Measurements from ENCODE around the gene LASP1.

LASP1 gene

DNA sequence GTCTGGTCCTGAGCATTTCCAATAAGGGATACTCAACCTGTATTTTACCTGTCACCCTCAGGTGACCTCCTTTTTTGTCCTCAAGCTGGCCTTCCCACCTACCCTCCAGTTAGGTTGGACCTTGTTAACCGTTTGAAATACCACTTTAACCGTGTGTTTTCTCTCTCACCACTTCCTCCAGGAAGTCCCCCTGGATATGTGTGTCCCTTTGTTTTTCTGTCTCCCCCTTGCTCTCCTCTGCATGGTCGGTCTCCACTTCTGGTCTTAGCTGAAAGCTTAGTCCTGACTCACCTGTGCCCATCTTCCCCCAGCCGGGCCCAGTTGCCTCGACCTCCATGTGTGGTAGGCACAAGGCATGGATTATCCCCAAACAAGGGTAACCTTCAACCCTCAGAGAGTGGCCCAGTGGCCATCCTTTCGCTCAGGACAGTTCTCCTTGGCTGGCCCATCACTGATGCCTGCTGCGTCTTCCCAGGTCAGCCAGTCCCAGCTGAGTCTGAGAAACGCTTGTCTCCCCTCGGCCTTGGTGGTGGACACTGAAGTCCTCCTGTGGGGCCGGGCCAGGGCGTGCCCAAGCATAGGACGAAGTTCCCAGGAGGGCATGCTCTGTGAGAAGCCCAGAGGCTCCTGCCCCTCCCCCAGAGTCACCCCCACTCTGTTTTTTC, 20.0 kb downstream of the LASP1 start:
- no peak for DNase-seq

DNA sequence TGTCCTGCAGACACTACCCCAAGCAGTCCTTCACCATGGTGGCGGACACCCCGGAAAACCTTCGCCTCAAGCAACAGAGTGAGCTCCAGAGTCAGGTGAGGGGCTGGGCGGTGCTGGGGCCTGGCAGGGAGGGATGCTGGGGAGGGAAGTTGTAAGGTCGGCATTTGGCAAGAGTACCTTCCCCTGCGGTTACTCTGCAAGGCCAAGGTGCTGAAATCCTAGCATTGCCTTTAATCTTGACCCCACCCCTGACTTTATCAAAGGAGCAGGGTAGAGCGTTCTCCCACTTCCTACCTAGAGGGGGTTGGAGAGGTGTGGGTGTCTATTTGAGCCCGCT, 20.5 kb downstream of the LASP1 start:
- no peak for DNase-seq

GRCh38 chr17:38891441-38891840, 21.6 kb downstream of the LASP1 start:
- DNase-seq: no peak

GRCh38 chr17:38892083-38892482, 22.2 kb downstream of the LASP1 start:
- DNase-seq: no peak

DNA sequence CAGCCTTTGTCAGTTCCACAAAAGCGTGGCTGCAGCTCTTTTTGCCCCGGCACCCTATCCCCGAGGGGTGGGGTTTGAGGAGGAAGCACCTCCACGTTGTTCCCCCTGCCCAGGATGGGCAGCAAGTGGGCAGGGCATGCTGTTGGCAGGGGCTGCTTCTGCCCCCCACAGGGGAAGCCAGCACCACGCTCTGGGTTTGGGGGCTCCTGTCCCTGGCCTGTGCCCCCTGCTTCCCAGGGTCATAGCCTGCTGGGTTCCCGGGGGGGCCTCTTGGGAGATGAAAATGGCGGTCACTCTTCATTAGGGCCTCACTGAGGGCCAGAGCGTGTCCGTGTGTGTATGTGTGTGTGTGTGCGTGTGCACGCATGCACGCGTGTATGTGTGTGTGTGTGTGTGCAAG, 22.8 kb downstream of the LASP1 start:
- DNase-seq: no peak

DNA sequence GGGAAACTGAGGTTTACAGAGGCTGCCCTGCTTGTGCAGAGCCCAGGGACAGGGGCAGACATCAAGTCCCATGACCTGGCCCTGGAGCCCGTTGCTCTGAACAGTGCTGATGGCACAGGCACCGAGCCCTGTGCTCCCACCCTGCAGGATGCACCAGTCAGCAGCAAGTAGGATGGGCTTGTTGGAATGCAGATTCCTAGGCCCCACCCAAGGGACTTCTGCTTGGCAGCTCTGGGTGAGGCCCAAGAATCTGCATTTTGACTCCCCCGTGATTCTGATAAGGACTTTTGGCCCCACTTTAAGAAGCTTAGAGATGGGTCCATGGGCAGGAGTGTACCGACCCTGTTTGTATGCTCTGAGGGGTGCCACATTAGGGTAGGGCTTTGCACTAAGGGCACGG, 23.3 kb downstream of the LASP1 start:
- no peak for DNase-seq

GRCh38 chr17:38893607-38894006, 23.7 kb downstream of the LASP1 start:
- no peak for DNase-seq

DNA sequence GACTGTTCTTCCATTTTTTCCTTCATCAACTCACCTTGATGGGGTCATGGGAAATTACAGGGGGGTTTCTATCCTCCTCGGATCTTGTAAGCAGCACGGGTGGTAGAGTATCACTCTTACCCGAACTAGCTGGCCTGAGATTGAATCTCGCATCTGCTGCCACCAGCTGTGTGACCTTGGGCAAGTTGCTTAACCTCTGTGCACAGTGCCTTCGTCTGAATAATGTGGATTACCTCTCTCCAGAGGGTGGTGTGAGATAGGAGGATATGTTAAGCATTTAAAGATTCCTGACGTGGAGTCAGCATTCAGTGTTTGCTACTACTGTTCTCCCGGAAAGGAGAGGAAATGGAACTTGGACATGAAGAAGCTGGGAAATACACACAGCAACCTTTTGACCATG, 24.4 kb downstream of the LASP1 start:
- no peak for DNase-seq

DNA sequence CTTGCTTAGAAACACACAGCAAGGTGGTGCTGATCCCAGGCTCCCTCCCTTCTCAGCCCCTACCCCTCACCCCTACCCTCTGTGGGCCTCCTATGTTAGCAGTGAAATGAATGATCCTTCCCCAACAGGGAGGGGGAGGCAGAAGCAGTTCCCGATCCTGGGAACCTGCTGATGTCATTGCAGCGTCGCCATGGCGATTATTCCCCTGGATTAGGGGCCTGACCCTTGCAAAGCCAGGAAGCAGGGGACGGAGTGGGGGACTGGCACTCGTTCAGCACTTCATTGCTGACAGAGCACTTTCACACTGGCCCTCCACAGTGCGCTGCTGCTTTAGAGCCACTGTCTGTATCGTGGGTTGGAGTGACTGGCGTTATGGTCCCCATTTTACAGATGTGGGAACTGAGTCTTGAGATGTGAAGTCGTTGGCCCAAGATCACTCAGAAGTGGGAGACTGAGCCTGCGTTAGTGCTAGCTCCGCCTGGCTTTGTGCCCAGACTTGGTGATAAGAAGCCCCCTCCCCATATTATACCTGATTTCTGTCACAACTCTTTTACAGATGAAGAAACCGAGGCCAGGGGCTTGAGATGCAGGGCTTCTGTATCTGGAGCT, 26.6 kb downstream of the LASP1 start:
- no peak for DNase-seq

DNA sequence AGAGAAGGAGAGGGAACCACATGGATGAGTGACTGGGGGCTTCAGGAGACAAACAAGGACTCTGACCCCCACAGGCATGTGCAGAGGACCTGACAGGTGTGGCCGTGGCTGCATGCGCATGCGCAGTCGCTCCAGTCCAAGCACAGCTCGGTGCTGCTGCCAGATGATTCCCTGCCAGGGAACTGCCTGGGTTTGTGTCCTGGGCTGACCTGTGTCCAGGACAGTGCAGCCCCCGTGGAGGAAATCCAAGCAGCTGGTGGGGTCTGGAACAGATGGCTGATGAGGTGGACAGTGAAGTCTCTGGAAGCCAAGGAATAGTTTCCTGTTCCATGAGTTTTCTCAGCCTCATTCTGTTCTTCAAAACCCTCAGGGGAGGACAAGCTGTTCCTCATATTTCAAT, 27.3 kb downstream of the LASP1 start:
- no peak for DNase-seq

DNA sequence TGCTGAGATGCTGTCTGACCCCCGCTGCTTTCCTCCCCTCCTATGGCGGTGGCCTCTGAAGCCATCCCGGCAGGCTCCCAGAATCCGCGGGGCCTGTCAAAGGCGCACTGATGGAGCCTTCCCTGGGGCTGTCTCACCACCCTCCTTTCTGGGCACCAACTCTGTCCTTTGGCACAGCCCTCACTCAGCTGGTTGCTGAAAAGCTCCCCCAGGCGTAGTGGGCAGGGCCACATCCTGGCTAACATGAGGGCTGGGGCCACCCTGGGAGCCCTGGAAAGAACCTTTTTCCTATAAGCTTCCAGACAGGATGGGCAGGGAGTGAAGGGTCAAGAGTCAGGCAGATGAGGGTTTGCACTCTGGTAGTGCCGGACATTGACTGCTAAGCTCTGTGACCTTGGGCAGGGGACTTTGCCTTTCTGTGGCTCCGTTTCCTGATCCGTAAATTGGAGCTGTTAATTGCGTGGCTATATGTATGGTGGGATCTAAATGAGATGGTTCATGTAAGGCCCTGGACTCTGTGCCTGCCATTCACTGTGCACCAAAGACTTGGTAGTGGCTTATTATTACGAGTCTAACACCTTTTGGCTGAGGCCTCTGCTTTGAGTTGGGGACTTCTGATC, 27.9 kb downstream of the LASP1 start:
- no peak for DNase-seq

DNA sequence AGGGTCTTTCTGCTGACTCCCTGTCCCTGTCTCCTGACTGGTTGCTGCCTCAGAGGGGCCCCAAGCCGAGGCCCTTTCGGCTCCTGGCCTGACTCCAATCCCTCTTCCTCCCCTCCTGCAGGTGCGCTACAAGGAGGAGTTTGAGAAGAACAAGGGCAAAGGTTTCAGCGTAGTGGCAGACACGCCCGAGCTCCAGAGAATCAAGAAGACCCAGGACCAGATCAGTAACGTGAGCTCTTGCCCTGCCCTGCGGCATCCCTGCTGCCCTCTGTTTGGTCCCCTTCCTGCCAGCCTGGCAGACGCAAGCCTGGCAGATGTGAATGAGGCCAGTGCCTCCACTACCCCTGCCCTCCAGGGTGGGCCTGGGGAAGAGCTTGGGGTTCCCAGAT, 28.4 kb downstream of the LASP1 start:
- DNase-seq: no peak

DNA sequence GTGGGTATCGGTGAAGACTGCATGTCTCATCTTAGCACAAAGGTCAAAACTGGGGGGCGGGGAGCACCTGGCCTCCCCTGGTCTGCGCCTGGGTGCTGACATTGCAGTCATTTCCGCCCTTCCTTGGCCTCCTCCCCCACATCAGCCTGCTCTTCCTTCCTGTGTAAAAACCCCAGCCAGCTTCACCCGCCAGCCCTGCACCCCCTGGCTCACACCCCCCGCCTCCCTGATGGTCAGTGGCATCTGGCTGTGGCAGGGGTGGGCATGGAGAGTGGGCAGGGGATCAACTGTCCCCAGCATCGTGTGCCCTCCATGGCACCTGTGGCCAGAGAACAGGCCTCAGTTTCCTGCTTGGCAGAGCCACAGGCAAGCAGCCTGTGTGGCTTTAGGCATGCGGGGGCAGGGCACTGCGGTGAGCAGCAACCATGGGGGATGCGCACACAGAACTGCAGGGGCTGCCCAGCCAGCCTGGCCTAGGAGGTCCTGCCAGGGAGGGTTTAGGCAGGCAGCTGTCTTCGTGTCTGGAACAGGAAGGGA, 29.0 kb downstream of the LASP1 start:
- DNase-seq: no peak

GRCh38 chr17:38899421-38899820, 29.6 kb downstream of the LASP1 start:
- DNase-seq: no peak

DNA sequence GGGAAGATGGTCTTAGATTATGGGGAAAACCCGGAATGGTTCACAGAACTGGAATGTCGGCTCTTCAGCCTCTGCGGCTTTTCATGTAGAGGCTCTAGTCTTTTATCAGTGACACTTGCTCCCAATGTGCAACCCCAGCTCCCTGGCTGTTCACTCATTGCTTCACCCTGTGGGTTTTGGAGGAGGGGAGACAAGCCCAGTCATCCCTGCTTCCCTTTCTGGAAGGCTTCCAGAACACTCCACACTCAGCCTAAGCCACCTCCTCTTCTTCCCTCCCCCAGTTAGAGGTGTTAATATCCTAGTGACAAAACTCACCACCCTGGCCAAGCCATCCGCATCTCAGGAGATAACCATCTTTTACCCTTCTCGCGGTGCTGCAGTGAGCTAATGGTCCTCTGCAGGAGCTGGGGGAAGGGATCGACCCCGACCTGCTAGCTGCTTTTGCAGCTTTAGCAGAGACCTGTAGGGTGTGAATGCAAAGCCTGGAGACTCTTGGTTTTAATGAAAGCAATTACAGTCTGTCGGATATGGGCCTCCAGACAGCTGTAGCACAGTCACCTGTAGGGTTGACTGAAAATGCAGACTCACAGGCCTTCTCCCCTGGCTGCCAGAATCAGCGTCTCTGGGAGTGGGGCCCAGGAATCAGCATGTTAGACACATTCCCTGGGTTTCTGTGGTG, 31.3 kb downstream of the LASP1 start:
- peak; percentile 93 for DNase-seq

DNA sequence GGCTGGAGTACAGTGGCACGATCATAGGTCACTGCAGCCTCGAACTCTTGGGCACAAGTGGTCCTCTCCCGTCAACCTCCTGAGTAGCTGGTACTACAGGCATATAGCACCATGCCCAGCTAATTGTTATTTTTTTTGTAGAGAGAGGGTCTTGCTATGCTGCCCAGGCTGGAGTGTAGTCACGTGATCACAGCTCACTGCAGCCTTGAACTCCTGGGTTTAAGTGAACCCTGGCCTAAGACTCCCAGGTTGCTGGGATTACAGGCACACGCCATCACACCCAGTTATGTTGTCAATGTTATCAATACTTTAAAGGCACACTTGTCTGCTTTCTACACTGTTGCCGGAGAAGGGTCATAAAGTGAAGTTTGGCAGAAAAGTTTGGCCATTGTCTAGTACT, 33.5 kb downstream of the LASP1 start:
- no peak for DNase-seq

DNA sequence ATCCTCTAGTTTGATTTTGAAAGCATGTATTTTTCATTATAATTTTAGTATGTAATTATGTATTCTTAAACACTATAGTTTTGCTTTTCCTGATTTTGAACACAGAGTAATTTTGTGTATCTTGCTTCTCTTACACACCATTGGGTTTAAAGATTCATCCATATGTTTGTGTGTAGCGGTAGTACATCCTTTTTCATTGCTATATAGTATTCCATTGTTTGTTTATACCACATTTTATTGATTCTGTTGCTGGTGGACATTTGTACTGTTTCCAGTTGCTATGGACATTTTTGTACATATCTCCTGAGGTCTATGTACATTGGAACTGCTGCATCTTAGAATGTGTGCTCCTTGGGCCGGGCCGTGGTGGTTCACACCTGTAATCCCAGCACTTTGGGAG, 35.0 kb downstream of the LASP1 start:
- no peak for DNase-seq

- DNase-seq: no peak
Observed at GRCh38 chr17:38905375-38905774, 35.5 kb downstream of the LASP1 start.

DNA sequence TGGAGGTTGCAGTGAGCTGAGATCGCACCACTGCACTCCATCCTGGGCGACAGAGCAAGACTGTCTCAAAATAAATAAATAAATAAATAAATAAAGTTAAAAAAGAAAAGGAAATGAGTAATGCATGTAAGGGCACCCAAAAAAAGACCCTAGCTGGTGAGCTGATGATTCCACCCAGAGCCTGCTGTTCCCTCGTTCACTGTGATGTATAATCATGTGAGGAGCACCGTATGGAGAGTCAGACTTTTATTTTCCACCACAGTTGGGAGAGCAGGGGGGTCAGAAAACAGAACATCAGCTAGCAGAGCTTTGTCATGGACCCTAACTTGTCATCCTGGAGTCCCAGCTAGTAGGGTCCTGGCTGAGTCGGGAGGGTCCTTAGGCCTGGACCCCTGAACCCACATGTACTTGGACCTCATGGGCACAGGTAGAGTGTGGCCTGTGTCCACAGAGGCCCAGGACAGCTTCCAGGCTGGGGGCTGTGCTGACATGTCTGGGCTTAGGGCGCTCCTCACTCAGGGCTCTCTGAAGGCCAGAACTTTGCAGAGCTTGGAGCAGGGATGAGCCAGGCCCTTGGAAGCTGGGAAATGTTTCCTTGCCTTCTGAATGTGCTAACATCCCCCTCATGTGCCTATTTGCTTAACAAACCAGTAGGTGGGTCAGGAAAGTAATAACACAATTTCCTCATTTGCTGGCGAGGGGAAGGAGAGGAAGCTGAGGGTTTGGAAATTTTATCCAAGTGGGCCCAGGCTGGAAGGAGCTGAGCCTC, 36.8 kb downstream of the LASP1 start:
- no peak for DNase-seq

DNA sequence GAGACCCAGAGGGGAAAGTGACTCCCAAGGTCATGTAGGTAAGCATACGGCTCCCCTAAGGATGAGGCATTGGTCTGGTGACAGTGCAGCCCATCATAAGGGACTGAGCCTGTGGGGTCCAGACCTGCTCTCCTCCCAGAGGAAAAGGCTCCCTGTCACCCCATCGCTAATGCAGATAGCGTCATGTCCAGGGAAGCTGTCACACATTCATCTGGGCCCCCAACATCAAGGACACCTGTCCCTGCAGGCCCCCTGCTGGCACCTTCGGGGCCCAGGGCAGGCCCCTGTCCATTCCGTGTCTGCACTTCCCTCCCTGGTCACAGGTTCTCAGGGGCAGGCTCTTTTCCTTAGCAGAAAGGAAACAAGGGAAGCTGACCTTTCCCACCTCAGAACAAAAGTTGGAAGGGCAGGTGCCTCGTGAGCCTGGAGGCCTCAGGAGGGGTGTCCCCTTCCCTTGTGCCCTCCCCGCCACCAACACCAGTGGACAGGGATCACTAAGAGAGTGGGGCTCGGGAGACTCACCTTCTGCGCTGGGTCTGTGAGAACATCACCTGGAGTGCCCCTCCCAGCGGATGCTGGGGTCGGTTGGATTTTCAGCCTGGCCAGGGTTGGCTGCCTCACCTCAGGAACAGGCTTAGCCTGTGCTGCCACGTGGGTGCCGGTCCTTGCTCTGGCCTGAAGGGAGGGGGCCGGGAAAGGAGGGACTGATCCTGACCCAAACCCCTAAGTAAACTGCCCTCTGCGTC, 38.2 kb downstream of the LASP1 start:
- DNase-seq: no peak

GRCh38 chr17:38908676-38909181, 38.9 kb downstream of the LASP1 start:
- DNase-seq: no peak

GRCh38 chr17:38910325-38910724, 40.5 kb downstream of the LASP1 start:
- peak; percentile 33 for DNase-seq

All from fibroblast of skin of back (primary cell).